Measurements from ENCODE around the gene TRIM41.

The TRIM41 gene

GRCh38 chr5:181235323-181235688, 12.2 kb downstream of the TRIM41 start:
- no peak for TF ChIP-seq PATZ1 (CRISPR knock-in tag; IDR thresholded peaks at IDR 0.05; ENCODE audit: borderline replicate concordance)
- TF ChIP-seq GLIS3 (CRISPR knock-in tag; IDR thresholded peaks at IDR 0.05): peak; percentile 75; the same call in 1 of the 2 replicates
- ATAC-seq: peak; percentile 10

DNA sequence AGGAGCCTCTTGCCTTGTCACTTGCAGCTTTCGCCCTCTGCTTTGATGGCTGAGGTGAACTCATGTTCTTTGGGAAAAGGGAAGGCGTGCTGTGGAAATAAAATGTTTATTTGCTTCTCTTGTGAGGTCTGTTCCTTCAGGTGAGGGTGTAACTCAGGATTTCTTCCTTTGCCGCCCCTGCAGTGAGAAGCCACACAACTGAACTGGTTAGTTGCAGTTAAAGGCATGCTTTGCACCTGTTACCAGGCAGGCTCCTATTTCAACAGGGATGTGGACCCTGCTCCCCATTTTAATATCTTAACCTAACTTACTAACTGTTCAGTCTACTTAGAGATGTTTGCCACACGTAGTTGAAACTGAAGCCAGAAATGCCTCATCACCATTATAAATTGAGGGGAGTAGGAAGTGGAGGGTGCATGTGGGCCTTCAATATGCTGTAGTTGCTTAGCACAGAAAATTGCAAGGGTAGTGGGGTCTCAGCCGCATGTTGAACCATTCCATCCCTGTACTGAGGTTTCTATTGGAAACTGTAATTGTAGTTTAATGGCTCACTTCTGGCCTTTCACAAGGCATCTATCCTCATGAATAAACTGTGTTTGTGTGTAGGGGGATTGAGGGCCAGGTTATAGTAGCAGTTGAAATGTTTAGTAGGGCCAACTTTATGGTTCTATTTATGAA, 12.7 kb downstream of the TRIM41 start:
- TF ChIP-seq OSR1 (CRISPR knock-in tag; IDR thresholded peaks at IDR 0.05) (no peak), RARB (CRISPR knock-in tag; IDR thresholded peaks at IDR 0.05) (0 out of 2 replicates have a peak, but pooled peaks have one; percentile 10), TOX (CRISPR knock-in tag; IDR thresholded peaks at IDR 0.05; ENCODE audit: borderline replicate concordance) (peak; percentile 47), CSDC2 (CRISPR knock-in tag; IDR thresholded peaks at IDR 0.05) (no peak), ISL1 (CRISPR knock-in tag; IDR thresholded peaks at IDR 0.05) (no peak), ZFP3 (CRISPR knock-in tag; IDR thresholded peaks at IDR 0.05) (no peak), PATZ1 (CRISPR knock-in tag; IDR thresholded peaks at IDR 0.05; ENCODE audit: borderline replicate concordance) (peak; percentile 43), GLIS3 (CRISPR knock-in tag; IDR thresholded peaks at IDR 0.05) (peak; percentile 11; the same call in 1 of the 2 replicates), ARNTL (CRISPR knock-in tag; IDR thresholded peaks at IDR 0.05; ENCODE audit: borderline replicate concordance, low read depth) (no peak; the same call in 1 of the 2 replicates), ESRRG (CRISPR knock-in tag; IDR thresholded peaks at IDR 0.05) (peak; percentile 29; the same call in 1 of the 2 replicates), BACH2 (CRISPR knock-in tag; IDR thresholded peaks at IDR 0.05; ENCODE audit: borderline replicate concordance) (no peak)
- TF ChIP-seq, protein P1, sequence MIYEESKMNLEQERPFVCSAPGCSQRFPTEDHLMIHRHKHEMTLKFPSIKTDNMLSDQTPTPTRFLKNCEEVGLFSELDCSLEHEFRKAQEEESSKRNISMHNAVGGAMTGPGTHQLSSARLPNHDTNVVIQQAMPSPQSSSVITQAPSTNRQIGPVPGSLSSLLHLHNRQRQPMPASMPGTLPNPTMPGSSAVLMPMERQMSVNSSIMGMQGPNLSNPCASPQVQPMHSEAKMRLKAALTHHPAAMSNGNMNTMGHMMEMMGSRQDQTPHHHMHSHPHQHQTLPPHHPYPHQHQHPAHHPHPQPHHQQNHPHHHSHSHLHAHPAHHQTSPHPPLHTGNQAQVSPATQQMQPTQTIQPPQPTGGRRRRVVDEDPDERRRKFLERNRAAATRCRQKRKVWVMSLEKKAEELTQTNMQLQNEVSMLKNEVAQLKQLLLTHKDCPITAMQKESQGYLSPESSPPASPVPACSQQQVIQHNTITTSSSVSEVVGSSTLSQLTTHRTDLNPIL (CRISPR knock-in tag; IDR thresholded peaks at IDR 0.05; ENCODE audit: low read depth): peak; percentile 21; the same call in 1 of the 2 replicates
- TF ChIP-seq, protein P2, sequence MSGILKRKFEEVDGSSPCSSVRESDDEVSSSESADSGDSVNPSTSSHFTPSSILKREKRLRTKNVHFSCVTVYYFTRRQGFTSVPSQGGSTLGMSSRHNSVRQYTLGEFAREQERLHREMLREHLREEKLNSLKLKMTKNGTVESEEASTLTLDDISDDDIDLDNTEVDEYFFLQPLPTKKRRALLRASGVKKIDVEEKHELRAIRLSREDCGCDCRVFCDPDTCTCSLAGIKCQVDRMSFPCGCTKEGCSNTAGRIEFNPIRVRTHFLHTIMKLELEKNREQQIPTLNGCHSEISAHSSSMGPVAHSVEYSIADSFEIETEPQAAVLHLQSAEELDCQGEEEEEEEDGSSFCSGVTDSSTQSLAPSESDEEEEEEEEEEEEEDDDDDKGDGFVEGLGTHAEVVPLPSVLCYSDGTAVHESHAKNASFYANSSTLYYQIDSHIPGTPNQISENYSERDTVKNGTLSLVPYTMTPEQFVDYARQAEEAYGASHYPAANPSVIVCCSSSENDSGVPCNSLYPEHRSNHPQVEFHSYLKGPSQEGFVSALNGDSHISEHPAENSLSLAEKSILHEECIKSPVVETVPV (CRISPR knock-in tag; IDR thresholded peaks at IDR 0.05): no peak; the same call in 1 of the 2 replicates
- TF ChIP-seq, protein P3, sequence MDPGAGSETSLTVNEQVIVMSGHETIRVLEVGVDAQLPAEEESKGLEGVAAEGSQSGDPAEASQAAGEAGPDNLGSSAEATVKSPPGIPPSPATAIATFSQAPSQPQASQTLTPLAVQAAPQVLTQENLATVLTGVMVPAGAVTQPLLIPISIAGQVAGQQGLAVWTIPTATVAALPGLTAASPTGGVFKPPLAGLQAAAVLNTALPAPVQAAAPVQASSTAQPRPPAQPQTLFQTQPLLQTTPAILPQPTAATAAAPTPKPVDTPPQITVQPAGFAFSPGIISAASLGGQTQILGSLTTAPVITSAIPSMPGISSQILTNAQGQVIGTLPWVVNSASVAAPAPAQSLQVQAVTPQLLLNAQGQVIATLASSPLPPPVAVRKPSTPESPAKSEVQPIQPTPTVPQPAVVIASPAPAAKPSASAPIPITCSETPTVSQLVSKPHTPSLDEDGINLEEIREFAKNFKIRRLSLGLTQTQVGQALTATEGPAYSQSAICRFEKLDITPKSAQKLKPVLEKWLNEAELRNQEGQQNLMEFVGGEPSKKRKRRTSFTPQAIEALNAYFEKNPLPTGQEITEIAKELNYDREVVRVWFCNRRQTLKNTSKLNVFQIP (CRISPR knock-in tag; IDR thresholded peaks at IDR 0.05; ENCODE audit: borderline replicate concordance, low read depth): no peak

GRCh38 chr5:181236471-181236870, 13.4 kb downstream of the TRIM41 start:
- TF ChIP-seq RARB (CRISPR knock-in tag; IDR thresholded peaks at IDR 0.05): no peak
- TF ChIP-seq, protein P1 (CRISPR knock-in tag; IDR thresholded peaks at IDR 0.05; ENCODE audit: low read depth): peak; percentile 8; the same call in 1 of the 2 replicates
- ATAC-seq: no peak

More for the DNA sequence above, 12.7 kb downstream of the TRIM41 start:
- no peak for ATAC-seq

DNA sequence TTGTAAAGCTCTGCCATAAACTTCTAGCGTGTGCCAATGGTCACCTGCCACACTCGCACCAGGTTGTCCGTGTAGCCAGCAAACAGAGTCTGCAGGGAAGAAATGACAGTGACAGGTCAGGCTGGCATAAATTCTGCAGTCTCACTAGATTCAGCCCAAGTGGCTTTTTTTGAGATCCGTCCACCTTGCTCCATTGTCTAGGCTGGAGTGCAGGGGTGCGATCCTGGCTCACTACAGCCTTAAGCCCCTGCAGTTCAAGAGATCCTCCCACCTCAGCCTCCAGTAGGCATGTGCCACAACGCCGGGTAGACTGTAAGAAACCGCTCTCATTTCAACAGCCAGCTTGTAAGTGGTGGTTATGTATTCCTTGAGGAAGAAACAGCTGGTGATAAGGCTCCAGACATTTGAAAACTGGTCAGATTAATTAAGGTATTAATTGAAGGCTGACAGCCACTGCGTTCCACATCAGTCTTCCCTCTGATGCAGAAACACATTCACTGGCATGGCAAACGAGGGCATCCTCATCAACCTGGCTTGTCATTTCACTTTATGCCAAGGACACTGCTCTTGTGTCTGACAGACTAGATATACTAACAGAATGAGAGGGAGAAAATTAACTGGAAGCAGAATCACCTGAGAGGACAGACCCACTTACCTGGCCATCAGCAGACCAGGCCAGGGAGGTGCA, 14.0 kb downstream of the TRIM41 start:
- TF ChIP-seq ZC3H10 (CRISPR knock-in tag; IDR thresholded peaks at IDR 0.05): no peak
- no peak for TF ChIP-seq PPARA (CRISPR knock-in tag; IDR thresholded peaks at IDR 0.05; ENCODE audit: borderline replicate concordance)
- ATAC-seq: no peak

Measured in SK-N-SH treated with all-trans-retinoic acid at 6 μM for 48 hours (cell line).